Measurements from ENCODE around the gene HORMAD2. TPM values are rescaled to one million over a fixed set of nuclear protein-coding genes. Genes with fewer than 3 reads are reported as not detected.
"Not testable (repeated sequence)": the region's sequence is repeated elsewhere in the genome, so short reads cannot be mapped to it uniquely, and the experiment has no call there.

HORMAD2 gene
- total RNA-seq, 1 donor from 2014 or later, result not detected

- Mint-ChIP-seq H3K27me3 (ENCODE audit: unreplicated experiment) (peaks cover 6% of the 10 kb centered on the region), H3K27ac (ENCODE audit: unreplicated experiment) (no peak overlapping the region), H3K36me3 (ENCODE audit: unreplicated experiment) (no peaks in the 10 kb centered on the region), H3K4me3 (ENCODE audit: unreplicated experiment) (no peak overlapping the region), H3K9me3 (ENCODE audit: unreplicated experiment) (peaks cover 2% of the 10 kb centered on the region), H3K4me1 (ENCODE audit: low read depth, unreplicated experiment) (no peaks in the 10 kb centered on the region)
- TF ChIP-seq CTCF (IDR thresholded peaks at IDR 0.05; ENCODE audit: partially characterized antibody, unreplicated experiment), result no peak
- DNase-seq, result no peak
These were observed 132.2 kb downstream of the HORMAD2 start for GRCh38 chr22:30212363-30212995.

GRCh38 chr22:30212996-30213441 is 132.8 kb downstream of the HORMAD2 start:
- DNase-seq, result no peak
- H3K27ac Mint-ChIP-seq (ENCODE audit: unreplicated experiment), result no peak overlapping the region
- H3K36me3 Mint-ChIP-seq (ENCODE audit: unreplicated experiment), result no peaks in the 10 kb centered on the region
- no peaks in the 10 kb centered on the region for H3K4me1 Mint-ChIP-seq (ENCODE audit: low read depth, unreplicated experiment)
- no peak for TF ChIP-seq CTCF (IDR thresholded peaks at IDR 0.05; ENCODE audit: partially characterized antibody, unreplicated experiment)
- H3K27me3 Mint-ChIP-seq (ENCODE audit: unreplicated experiment), result peaks cover 7% of the 10 kb centered on the region
- H3K4me3 Mint-ChIP-seq (ENCODE audit: unreplicated experiment), result no peak overlapping the region
- peaks cover 2% of the 10 kb centered on the region for H3K9me3 Mint-ChIP-seq (ENCODE audit: unreplicated experiment)

GRCh38 chr22:30214703-30215407 is 134.6 kb downstream of the HORMAD2 start:
- H3K4me1 Mint-ChIP-seq (ENCODE audit: low read depth, unreplicated experiment), result no peaks in the 10 kb centered on the region
- no peaks in the 10 kb centered on the region for H3K36me3 Mint-ChIP-seq (ENCODE audit: unreplicated experiment)
- peaks cover 3% of the 10 kb centered on the region for H3K9me3 Mint-ChIP-seq (ENCODE audit: unreplicated experiment)
- no peak for TF ChIP-seq CTCF (IDR thresholded peaks at IDR 0.05; ENCODE audit: partially characterized antibody, unreplicated experiment)
- no peak overlapping the region for H3K4me3 Mint-ChIP-seq (ENCODE audit: unreplicated experiment)
- H3K27ac Mint-ChIP-seq (ENCODE audit: unreplicated experiment), result no peak overlapping the region
- H3K27me3 Mint-ChIP-seq (ENCODE audit: unreplicated experiment), result peaks cover 7% of the 10 kb centered on the region
- DNase-seq, result no peak

GRCh38 chr22:30216272-30216671 is 136.0 kb downstream of the HORMAD2 start:
- not testable (repeated sequence) for H3K27ac Mint-ChIP-seq (ENCODE audit: unreplicated experiment); H3K9me3 Mint-ChIP-seq (ENCODE audit: unreplicated experiment); H3K4me1 Mint-ChIP-seq (ENCODE audit: low read depth, unreplicated experiment); H3K4me3 Mint-ChIP-seq (ENCODE audit: unreplicated experiment); H3K36me3 Mint-ChIP-seq (ENCODE audit: unreplicated experiment); DNase-seq
- H3K27me3 Mint-ChIP-seq (ENCODE audit: unreplicated experiment), result peaks cover 10% of the 10 kb centered on the region

GRCh38 chr22:30216710-30217109 is 136.4 kb downstream of the HORMAD2 start:
- Mint-ChIP-seq H3K4me3 (ENCODE audit: unreplicated experiment) (no peak overlapping the region), H3K27ac (ENCODE audit: unreplicated experiment) (no peak overlapping the region), H3K9me3 (ENCODE audit: unreplicated experiment) (peaks cover 3% of the 10 kb centered on the region), H3K4me1 (ENCODE audit: low read depth, unreplicated experiment) (no peaks in the 10 kb centered on the region), H3K27me3 (ENCODE audit: unreplicated experiment) (peaks cover 10% of the 10 kb centered on the region), H3K36me3 (ENCODE audit: unreplicated experiment) (no peaks in the 10 kb centered on the region)
- TF ChIP-seq CTCF (IDR thresholded peaks at IDR 0.05; ENCODE audit: partially characterized antibody, unreplicated experiment), result no peak
- no peak for DNase-seq

All from glutamatergic neuron (in vitro differentiated cells).